HG03045 (cell line): ENCODE data around the gene SHC3.

Source experiments
- ATAC-seq: cut with Tn5 transposase; IDR thresholded peaks from one replicate; pipeline ENCODE4 v1.9.1; 2021; ENCODE audit warnings: mild to moderate bottlenecking, moderate library complexity; ENCODE audit not compliant: unreplicated experiment

SHC3 gene

DNA sequence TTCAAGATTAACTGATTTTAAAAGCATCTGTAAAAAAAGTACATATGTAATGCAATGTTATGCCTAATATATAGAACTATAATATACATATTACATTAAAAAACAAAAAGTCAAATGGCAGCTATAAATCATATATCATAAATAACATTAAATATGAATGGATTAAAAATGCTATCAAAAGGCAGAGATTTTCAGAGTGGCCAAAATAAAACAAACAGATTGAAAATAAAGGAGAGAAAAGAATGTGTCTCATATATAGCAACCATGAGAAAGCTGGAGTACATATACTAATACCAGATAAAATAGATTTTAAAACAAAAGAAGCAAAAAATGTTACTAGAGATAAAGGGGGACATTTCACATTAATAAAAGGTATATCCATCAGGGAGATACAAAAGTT lies 148.8 kb downstream of the SHC3 start:
- no peak for ATAC-seq

GRCh38 chr9:89026876-89027275 lies 151.7 kb downstream of the SHC3 start:
- ATAC-seq = no peak

GRCh38 chr9:89025553-89025952 lies 153.1 kb downstream of the SHC3 start:
- no peak for ATAC-seq

- no peak for ATAC-seq
These were observed 153.9 kb downstream of the SHC3 start for GRCh38 chr9:89024727-89025126.

DNA sequence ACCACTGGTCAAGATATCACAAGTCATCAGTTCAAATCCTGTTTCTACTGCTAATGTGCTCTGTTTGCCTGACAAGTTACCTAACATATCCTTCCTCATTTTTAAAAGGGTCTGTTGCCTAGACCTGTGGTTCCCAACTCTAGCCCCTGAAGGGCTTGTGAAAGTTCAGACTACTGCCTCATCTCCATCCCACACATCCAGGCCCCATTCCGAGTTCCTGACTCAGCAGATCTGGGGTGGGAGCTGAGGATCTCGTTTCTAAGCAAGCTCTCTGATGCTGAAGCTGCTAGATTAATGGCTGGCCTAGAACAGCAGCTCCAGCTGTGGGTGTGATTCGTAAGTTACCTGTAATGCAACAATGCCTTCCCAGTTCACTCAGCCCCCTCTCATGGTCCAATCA lies 154.9 kb downstream of the SHC3 start:
- no peak for ATAC-seq

DNA sequence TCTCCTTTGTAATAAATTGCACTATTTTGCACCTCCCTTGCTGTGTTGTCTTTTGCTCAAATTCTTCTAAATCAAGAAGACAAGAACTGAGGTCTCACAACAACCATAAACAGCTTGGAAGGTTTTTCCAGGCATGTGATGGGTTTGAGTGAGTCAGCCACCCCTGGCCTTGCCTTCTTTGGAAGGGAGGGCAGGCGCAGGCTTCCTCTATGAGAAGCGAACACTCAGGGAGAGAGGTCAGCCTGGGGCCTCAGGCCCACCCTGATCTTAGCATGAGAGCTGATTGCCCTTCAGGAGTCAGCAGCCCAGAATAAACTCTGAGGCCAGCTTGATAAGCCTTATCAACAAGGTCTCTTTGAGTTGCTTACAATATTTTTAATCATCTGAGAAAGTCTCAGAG lies 155.7 kb downstream of the SHC3 start:
- no peak for ATAC-seq

DNA sequence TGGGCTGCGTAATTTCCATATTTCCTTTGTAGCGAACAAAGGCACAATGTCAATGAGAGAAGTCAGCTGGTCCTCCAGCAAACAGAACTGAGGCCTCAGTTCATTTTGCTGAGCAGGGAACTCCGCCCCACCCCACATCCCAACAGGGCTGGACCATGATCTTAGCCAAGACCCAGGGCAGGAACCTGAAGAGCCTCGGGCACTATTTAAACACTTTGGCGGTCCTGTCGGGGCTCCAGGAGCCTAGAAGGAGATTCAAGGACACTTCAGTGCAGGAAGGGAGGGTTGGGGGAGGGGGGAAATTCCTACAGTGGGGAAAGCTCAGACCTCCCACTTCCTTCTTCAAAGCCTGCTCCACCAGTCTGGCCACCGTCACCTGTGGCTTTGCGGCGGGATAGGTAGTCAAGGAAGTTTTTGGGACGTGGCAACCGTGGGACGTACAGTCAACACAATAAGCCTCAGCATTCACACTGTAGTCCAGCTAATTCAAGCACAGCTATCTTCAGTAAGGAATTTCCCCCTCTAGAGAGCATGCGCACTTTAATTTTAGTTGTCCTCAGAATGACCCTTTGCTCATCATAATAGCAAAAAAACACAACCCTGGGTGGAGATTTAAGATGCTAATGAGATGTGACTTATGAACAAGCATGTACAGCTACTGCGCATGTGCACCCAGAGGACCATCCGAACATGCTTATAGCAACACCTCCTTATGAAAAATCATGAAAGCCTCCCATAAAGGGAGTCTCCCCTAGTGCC lies 156.4 kb downstream of the SHC3 start:
- no peak for ATAC-seq

DNA sequence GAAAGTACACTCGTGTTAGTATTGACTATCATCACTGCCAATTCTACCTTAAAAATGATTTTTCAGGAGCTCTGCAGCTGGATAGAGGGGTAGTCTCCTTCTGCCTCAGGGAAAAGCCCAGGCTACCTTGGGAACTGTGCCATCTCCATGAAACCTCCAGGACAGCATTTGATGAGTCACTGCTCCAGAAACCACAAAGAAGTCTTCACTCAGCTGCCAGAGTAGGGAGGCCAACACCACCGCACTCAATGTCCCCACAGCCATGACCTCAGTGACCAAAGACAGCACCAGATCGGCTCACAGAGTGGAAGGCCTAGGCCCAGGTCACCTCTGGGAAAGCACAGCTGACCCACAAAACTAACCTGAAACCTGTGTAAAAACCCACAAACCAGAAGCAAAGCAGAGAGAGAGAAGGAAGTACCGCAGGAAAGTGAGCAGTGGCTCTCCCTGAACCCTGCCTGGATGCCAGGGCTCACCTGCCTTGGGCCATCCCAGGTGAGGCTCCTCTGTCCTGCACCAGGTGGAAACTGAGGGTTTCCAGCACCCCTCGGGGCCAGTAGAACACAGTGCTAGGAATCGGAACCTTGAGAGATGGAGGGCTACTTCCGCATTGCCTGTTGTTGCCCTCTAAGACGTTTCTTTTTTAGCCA lies 157.3 kb downstream of the SHC3 start:
- ATAC-seq = no peak

DNA sequence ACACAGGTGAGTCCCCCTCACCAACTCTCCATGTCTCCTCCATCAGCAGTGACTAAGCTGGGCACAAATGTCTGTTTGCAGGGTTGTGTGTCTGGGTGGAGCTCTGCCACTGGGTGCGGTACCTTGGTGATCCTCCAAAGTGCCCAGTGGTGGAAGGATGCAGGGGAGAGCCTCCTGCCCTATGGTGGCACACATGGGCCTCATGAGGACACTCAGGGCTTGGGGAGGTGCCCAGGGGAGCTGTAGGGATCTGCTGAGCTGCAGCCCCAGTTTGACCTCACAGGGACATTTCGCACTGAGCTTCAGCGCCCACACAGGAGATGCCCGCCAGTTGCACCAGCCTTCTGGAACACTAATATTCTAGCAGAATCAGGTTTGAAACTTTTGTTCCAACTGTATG lies 157.9 kb downstream of the SHC3 start:
- no peak for ATAC-seq

DNA sequence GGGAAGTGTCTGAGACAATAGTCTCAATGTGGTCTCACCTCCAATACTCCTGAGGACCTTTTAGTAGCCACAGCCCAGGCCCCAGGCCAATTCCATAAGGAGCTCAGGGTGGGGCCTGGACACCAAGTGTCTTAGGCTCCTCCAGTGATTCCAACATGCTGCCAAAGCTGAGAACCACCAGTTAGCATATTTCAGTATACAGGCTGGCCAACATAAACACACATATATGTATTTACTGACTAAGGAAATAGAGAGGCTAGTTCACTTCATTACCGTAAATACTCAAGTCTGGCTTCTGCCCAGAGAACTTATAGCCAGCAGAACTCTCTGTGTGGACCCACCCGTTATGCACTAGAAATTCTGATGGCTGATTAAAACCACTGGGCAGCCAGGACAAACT lies 163.3 kb downstream of the SHC3 start:
- no peak for ATAC-seq

DNA sequence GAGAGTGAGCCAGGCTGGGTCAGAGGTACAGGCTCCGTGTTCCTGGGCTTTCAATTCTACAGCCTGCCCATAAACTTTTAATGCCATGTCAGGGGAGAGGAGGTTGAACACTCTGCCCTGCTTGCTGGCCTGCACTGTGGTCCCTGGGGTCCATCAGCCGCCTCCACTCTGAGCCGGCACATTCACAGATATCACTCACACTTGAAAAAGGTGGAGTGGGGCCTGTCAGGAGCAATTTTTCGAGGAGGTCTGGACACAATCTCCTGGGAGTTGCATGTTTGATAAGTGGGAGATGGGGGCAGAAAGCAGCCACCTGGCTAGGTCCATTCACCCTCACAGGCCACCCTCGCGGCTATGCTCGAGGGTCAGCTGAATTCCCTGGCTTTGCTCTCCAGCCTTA lies 164.5 kb downstream of the SHC3 start:
- ATAC-seq = no peak

DNA sequence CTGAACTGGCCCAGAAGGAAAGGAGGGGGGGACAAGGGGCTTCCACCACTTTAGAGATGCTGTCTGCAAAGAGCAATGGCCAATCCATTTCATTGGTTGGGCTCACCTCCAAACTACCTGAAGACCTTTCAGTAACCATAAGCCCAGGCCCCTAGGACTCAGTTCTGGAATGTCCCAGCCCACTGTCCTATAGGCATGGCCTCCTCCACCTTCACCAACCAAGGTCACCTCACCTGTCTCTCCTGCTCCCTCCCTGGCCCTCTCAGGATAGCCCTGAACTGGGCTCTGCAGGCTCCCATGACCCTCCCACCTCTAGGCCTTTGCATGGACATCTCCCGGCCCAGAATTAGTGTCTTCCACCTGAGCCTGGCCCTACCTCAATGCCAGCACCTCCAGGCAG lies 165.0 kb downstream of the SHC3 start:
- no peak for ATAC-seq

GRCh38 chr9:89012294-89013042 lies 166.2 kb downstream of the SHC3 start:
- ATAC-seq = no peak

DNA sequence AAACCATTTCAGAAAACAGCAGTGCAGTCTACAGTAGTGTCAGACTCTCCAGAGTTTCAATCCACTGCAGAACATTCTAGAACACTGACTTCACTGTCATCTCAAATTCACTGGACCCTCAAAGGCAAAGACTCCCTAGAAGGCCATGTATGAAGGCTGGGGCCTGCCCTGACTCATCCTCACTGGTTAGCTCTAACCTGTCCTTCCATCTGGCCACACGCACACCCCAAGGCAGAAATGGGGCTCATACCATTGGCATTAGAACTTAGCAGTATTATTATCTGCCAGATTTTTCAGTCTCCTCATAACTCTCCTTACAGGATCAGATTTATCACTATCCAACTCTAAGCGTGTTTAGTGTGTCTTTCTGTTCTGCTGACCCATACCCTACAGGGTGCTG lies 166.9 kb downstream of the SHC3 start:
- no peak for ATAC-seq

- no peak for ATAC-seq
These were observed 168.0 kb downstream of the SHC3 start for GRCh38 chr9:89010526-89011111.

DNA sequence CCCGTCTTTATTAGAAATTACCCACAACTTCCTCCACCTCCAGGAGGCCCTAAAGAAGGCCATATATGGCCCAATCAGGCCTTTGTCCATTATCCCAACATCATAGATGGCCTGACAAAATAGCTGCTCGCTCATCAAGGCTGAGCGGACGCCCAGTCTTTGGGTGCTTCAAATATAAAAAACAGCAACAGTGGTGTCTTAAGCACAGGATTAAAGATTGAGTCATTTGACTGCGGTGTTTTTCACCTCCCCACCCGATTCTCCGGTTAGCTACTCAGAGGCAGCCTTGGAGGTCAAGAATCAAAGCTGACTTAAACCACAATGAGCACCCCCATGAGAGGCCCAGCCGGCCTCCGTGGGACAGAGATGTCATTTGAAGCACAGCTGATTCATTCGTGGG lies 168.6 kb downstream of the SHC3 start:
- ATAC-seq = no peak

GRCh38 chr9:89009546-89009840 lies 169.1 kb downstream of the SHC3 start:
- ATAC-seq = no peak

GRCh38 chr9:89008744-89009545 lies 169.7 kb downstream of the SHC3 start:
- no peak for ATAC-seq

DNA sequence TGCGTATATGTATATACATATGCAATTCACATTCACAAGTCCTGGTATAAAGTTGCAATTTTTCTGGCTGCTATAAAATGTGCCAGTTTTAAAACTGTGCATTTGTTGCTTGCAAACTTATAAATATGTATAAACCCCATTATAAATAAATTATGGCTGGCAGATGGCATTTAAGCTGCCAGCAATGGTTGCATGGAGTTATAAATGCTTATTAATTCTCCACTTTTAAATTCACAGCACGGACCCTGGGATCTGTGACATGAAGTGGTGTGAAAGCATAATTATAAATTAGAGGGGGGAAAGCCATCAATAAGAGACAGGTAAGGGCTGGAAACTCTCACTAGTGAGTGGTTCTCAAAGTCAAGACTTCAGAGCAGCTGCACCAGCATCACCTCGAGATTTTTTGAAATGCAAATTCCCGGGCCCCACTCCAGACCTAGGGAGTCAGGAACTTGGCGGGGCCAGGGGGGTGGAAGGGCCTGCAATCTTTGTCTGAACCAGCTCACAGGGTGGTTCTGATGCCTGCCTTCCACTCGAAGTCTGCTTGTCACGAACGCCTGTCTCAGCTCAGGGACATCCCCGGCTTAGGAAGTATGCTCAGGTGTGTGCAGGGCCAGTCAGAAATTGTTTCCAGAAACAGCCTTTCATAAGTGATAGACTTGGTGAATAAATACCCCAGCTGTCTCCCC lies 170.4 kb downstream of the SHC3 start:
- ATAC-seq = no peak
